Suprapubic skin (tissue), 4 donors: ENCODE data around the gene KREMEN1. TPM values are rescaled to one million over a fixed set of nuclear protein-coding genes. Genes with fewer than 3 reads are reported as not detected.
"Not testable (repeated sequence)": the region's sequence is repeated elsewhere in the genome, so short reads cannot be mapped to it uniquely, and the experiment has no call there.

ENCODE experiments used
- DNase-seq, 2 donors: peaks; one replicate each; pipeline ENCODE4 v3.0.0-alpha.2; 2019; ENCODE audit warnings: low spot score in 2 of 2
- H3K27ac ChIP-seq: fragments of 200-600 bp; sonication (generic); one replicate; pipeline ENCODE4 v1.5.1; 2019
- H3K27me3 ChIP-seq: fragments of 200-600 bp; sonication (generic); one replicate; pipeline ENCODE4 v1.5.1; 2019
- H3K36me3 ChIP-seq: fragments of 200-600 bp; sonication (generic); one replicate; pipeline ENCODE4 v1.5.1; 2019
- H3K4me1 ChIP-seq: fragments of 200-600 bp; sonication (generic); one replicate; pipeline ENCODE4 v1.5.1; 2019
- H3K4me3 ChIP-seq: fragments of 200-600 bp; sonication (generic); one replicate; pipeline ENCODE4 v1.5.1; 2019; ENCODE audit warnings: mild to moderate bottlenecking
- H3K9me3 ChIP-seq: fragments of 200-600 bp; sonication (generic); one replicate; pipeline ENCODE4 v1.5.1; 2019
- EP300 ChIP-seq: sonication (generic); formaldehyde crosslinking; IDR thresholded peaks from one replicate; pipeline ENCODE4 v1.6.1; 2017; ENCODE audit warnings: antibody characterized with exemption
- POLR2A ChIP-seq, 2 donors: fragments of 450-650 bp; IDR thresholded peaks; one replicate each; pipeline ENCODE4 v1.6.1; 2017; ENCODE audit warnings: antibody characterized with exemption in 2 of 2, mild to moderate bottlenecking in 2 of 2, moderate library complexity in 2 of 2
- POLR2AphosphoS5 ChIP-seq, 3 donors: sonication (generic); formaldehyde crosslinking; IDR thresholded peaks; one replicate each; pipeline ENCODE4 v1.6.1; 2017; ENCODE audit warnings: antibody characterized with exemption in 3 of 3
- WGBS: methylation state at CpG from one replicate; pipeline ENCODE4 v1.1.5; 2018; 5-methylcytosine and 5-hydroxymethylcytosine counted together
- total RNA-seq, 4 donors: library from RNA; depleted of rRNA; stranded (reverse); fragments of >200 nt; gene quantifications; one replicate each; pipeline ENCODE4 v1.1.0, GENCODE V29; 2016
- TF ChIP-seq, protein P1 (sequence below), 2 donors: fragments of 200-600 bp in 1 of 2; fragments of 450-650 bp in 1 of 2; sonication (generic) in 1 of 2; IDR thresholded peaks; one replicate each; pipeline ENCODE4 v1.5.1; 2016 to 2019; ENCODE audit warnings: antibody characterized with exemption in 2 of 2, mild to moderate bottlenecking in 1 of 2, moderate library complexity in 1 of 2

Gene KREMEN1
- total RNA-seq, 4 donors from 2014 or later, result 51.6 to 71.1 (median 60.9) TPM

DNA sequence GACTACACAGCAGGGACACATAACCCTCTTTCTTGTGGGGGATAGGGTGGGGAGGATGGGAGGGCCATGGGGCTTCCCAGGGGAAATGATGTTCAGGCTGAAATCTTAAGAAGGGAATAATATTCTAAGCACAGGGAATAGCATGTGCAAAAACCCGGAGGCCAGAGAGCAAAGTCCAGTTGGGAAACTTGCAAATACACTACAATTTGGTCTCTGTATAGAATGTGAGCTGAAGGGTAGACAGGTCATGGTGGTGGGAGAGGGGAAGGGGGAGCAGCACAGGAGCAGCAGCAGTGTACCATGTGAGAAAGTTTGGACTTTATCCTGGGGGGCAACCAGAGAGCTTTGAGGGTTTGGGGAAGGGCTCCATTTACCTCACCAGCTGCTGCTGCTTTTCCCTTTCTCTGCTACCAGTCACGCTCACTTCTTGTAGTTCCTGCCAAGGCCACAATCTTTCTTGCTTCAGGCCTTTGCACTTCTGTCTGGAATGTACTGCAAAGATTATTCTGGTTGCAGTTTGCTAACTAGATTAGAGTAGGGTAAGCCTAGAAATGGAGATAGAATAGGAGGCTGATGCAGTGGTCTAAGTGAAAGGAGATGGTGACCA, 43.0 kb downstream of the KREMEN1 start:
- H3K27ac ChIP-seq, result no peak overlapping the region
- WGBS, result 58% methylated on average over 2 of the region's 2 CpGs
- peaks cover 7% of the 10 kb centered on the region for H3K4me1 ChIP-seq
- no peak overlapping the region for H3K4me3 ChIP-seq
- no peak for DNase-seq
- H3K9me3 ChIP-seq, result no peaks in the 10 kb centered on the region
- no peak for TF ChIP-seq EP300
- TF ChIP-seq POLR2A (IDR thresholded peaks at IDR 0.05), result no peak
- TF ChIP-seq, protein P1, sequence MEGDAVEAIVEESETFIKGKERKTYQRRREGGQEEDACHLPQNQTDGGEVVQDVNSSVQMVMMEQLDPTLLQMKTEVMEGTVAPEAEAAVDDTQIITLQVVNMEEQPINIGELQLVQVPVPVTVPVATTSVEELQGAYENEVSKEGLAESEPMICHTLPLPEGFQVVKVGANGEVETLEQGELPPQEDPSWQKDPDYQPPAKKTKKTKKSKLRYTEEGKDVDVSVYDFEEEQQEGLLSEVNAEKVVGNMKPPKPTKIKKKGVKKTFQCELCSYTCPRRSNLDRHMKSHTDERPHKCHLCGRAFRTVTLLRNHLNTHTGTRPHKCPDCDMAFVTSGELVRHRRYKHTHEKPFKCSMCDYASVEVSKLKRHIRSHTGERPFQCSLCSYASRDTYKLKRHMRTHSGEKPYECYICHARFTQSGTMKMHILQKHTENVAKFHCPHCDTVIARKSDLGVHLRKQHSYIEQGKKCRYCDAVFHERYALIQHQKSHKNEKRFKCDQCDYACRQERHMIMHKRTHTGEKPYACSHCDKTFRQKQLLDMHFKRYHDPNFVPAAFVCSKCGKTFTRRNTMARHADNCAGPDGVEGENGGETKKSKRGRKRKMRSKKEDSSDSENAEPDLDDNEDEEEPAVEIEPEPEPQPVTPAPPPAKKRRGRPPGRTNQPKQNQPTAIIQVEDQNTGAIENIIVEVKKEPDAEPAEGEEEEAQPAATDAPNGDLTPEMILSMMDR (IDR thresholded peaks at IDR 0.05), result no peak
- TF ChIP-seq POLR2AphosphoS5 (IDR thresholded peaks at IDR 0.05), result no peak
- H3K36me3 ChIP-seq, result peaks cover 7% of the 10 kb centered on the region
- H3K27me3 ChIP-seq, result no peaks in the 10 kb centered on the region

DNA sequence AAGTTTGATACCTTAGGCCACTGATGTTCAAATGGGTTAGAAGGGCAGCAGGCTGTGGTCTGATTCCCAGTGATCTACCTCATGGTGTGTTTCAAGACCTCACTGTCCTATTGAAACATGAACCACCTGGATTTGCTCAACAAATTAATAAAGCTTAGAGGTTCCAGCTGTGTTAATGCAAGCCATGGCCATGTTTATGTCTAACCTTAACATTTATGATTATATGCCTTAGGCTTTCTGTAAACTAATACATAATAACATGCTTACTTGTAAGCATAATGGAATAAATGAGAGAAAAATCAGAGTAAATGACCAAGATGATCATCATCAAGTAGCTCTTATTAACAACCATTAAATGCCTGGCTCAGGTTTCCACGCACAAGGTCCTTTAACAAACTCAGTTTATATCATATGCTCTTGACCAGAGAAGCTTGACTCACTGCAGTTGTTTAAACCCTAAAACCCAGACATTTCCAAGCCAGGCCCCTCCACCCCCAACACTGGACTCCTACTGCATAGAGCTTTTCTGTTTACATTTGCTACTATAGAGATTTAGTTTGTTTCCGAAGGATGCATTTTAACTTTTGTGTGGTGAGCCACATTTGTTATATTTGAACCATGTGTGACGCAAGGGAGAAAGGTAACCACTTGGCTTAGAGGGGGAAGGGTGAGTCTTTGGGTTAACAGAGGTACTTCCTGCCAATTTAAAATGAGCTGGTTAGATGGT, 43.7 kb downstream of the KREMEN1 start:
- H3K27ac ChIP-seq, result no peak overlapping the region
- DNase-seq, result no peak
- H3K9me3 ChIP-seq, result no peaks in the 10 kb centered on the region
- H3K36me3 ChIP-seq, result peaks cover 7% of the 10 kb centered on the region
- peaks cover 15% of the 10 kb centered on the region for H3K4me1 ChIP-seq
- TF ChIP-seq EP300 (no peak), POLR2AphosphoS5 (IDR thresholded peaks at IDR 0.05) (no peak), POLR2A (IDR thresholded peaks at IDR 0.05) (no peak)
- TF ChIP-seq, protein P1 (IDR thresholded peaks at IDR 0.05), result no peak
- H3K4me3 ChIP-seq, result no peak overlapping the region
- H3K27me3 ChIP-seq, result no peaks in the 10 kb centered on the region
- WGBS, result 89% methylated on average over 3 of the region's 3 CpGs

DNA sequence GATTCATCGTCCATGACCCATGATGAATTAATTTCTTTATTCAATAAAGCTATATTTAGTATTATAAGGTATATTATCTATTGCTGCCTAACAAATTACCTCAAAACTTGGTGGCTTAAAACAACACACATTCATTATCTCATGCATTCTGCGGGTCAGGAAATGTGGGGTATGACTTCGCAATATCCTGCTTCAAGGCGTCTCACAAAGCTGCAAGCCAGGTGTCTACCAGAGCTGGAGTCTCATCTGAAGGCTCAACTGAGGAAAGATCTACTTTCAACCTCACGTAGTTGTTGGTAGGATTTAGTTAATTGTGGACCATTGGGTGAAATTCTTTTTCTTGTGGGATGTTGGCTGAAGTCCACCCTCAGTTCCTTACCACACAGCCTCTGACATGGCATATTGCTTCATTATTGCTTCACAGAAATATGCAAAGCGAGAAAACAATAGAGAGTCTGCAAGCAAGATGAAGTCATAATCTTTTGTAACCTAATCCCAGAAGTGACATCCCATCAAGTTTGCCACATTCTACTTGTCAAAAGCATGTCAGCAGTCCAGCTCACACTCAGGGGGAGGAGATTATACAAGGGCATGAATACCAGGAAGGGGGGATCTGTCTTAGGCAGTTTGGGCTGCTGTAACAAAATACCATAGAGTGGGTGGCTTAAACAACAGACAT, 45.1 kb downstream of the KREMEN1 start:
- no peaks in the 10 kb centered on the region for H3K9me3 ChIP-seq
- DNase-seq, result no peak
- WGBS, result 91% methylated on average over 6 of the region's 6 CpGs
- peak overlapping the region; percentile 8 for H3K27ac ChIP-seq
- H3K4me3 ChIP-seq, result no peak overlapping the region
- TF ChIP-seq POLR2AphosphoS5 (IDR thresholded peaks at IDR 0.05) (peak in 2 of 3 donors; percentile 52 to 84), POLR2A (IDR thresholded peaks at IDR 0.05) (no peak), EP300 (no peak)
- TF ChIP-seq, protein P1 (IDR thresholded peaks at IDR 0.05), result no peak
- no peaks in the 10 kb centered on the region for H3K27me3 ChIP-seq
- H3K4me1 ChIP-seq, result peaks cover 16% of the 10 kb centered on the region
- peaks cover 7% of the 10 kb centered on the region for H3K36me3 ChIP-seq

DNA sequence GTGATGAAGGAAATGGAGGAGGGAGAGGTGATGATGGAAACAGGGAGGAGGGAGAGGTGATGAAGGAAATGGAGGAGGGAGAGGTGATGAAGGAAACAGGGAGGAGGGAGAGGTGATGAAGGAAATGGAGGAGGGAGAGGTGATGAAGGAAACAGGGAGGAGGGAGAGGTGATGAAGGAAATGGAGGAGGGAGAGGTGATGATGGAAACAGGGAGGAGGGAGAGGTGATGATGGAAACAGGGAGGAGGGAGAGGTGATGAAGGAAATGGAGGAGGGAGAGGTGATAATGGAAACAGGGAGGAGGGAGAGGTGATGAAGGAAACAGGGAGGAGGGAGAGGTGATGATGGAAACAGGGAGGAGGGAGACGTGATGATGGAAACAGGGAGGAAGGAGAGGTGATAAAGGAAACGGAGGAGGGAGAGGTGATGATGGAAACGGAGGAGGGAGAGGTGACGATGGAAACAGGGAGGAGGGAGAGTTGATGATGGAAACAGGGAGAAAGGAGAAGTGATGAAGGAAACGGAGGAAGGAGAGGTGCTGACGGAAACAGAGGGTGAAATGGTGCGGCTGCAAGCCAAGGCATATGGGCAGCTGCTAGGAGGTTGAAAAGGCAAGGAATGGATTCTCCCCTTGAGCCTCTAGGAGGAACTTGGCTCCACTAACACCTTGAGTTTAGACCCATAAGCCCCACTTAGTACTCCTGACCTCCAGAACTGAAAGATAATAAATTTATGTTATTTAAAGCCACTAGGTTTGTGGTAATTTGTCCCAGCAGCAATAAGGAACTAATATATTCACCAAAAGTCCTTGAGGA, 47.5 kb downstream of the KREMEN1 start:
- 76% methylated on average over 6 of the region's 7 CpGs for WGBS
- not testable (repeated sequence) for DNase-seq, H3K4me3 ChIP-seq, H3K27me3 ChIP-seq, H3K9me3 ChIP-seq
- peaks cover 16% of the 10 kb centered on the region for H3K4me1 ChIP-seq
- peaks cover 19% of the 10 kb centered on the region for H3K36me3 ChIP-seq
- H3K27ac ChIP-seq, result peak overlapping the region; percentile 52

DNA sequence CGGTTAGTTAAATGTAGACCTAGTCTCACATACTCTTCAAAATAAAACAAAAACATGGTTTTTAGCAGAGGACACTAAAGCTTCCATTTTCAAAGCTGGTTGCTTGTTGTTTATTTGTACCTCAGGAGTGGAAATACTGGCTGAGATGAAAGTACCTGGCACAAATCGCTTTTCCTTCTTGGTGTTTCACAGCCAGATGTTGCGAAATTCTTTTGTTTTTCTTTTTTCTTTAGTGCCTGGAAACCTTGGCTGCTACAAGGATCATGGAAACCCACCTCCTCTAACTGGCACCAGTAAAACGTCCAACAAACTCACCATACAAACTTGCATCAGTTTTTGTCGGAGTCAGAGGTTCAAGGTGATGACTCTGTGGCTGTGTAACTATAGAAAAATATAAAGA, 48.3 kb downstream of the KREMEN1 start:
- H3K36me3 ChIP-seq, result peaks cover 27% of the 10 kb centered on the region
- H3K9me3 ChIP-seq, result no peaks in the 10 kb centered on the region
- H3K4me3 ChIP-seq, result no peak overlapping the region
- peaks cover 12% of the 10 kb centered on the region for H3K4me1 ChIP-seq
- no peaks in the 10 kb centered on the region for H3K27me3 ChIP-seq
- 43% methylated on average over 5 of the region's 5 CpGs for WGBS
- H3K27ac ChIP-seq, result peak overlapping the region; percentile 52
- TF ChIP-seq EP300 (no peak), POLR2AphosphoS5 (IDR thresholded peaks at IDR 0.05) (no peak), POLR2A (IDR thresholded peaks at IDR 0.05) (no peak)
- TF ChIP-seq, protein P1 (IDR thresholded peaks at IDR 0.05), result no peak
- no peak for DNase-seq
